NOMO-1 treated with dmso at 0.1 percent for 144 hours (cell line): ENCODE results near the gene CLNK.

Experiments
- DNase-seq: peaks from one replicate; lab custom pipeline; 2025; ENCODE audit not compliant: unreplicated experiment; lab: John Stamatoyannopoulos, UW

CLNK gene

GRCh38 chr4:10460313-10461047 lies 224.1 kb downstream of the CLNK start:
- no peak for DNase-seq

GRCh38 chr4:10459305-10459704 lies 225.3 kb downstream of the CLNK start:
- DNase-seq: no peak

DNA sequence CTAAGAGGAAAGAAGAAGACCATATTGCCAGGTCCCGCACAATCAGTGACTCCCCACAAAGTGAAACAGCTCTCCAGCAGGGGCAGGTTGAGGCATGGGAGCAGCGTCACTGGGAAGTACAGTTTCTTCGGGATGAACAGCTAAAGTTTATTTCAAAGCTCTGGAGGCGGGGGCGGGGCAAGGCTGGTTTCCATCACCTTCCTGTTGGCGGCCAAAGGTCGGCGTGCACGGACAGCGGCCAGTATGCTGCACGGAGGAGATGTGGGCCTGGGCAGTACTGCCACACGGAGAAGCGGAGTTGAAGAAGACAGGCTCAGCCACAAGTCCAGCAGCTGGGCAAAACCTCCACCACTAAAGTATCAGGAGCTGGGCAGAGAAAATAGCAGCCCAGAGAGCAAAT lies 226.4 kb downstream of the CLNK start:
- no peak for DNase-seq

- DNase-seq: no peak
Measured at GRCh38 chr4:10457255-10457801, 227.2 kb downstream of the CLNK start, which contains the start of gene ZNF518B. TSS of gene ZNF518B (minus strand) at chr4:10457426. CDS start at chr4:10446328, 11,098 bp downstream.

DNA sequence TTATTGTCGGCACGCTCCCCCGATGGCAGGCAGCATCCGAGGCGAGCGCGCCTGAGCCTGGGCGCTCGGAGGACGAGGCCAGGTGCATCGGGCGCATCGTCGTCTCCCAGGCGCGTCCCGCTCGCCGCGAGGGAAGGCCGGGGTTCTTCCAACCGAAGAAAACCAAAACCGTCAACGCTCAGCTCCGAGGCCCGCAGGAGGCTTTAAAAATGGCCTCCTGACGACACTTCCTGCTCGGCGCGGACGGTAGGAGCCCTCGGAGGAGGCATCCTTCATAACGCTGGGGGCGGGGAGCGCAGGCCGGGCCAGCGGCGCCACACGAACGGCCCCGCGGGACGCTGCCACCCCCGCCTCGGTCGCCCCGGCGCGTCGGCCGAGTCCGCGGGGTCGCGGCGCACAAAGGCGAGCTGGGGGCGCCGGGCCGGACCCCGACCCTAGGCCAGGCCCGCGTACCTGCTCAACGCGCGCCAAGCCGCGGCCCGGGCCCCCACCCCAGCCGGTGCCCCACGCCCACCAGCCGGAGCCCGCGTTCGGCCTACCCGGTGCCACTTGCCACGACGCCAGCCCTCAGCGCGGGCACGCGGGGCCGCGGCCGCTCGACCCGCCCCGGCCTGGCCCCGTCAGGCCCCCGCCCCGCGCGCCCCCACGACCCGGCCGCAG lies 227.8 kb downstream of the CLNK start:
- no peak for DNase-seq

GRCh38 chr4:10456260-10456594 lies 228.3 kb downstream of the CLNK start:
- no peak for DNase-seq

DNA sequence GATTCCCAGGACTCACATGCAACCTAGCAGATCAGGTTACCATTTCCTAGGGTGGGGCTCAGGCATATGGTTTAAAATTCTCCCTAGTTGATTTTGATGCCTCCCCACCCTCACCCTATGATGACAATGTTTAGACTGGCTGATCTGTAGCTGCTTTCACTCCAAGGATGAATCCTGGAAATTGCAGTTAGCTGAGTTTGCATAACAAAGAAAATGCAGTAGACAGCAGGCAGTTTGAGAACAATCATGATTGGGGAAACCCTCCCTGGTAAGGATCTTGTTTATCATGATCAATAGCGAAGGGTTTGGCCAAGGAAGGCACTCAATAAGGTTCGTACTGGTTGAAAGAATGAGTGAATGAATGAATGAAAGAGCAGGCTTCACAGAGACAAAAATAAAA lies 229.4 kb downstream of the CLNK start:
- DNase-seq: no peak

- DNase-seq: no peak
Measured at GRCh38 chr4:10454726-10455125, 229.8 kb downstream of the CLNK start.

DNA sequence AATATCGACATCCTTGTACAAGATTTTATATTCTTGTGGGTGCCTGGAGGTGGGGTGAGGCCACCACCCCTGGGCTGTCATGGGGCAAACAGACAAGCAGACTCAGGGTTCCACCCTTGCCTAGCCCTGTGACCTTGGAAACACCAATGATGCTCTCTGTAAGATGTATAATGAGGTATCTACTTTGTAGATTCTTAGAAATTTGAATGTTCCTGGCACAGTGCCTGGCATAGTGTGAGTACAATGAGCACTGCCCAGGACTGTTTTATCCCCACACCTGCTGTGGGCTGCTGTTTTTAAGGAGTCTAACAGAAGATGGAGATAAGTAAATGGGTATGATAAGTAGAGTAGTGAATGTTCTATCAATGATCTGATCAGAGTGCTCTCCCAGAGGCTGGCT lies 230.4 kb downstream of the CLNK start:
- DNase-seq: no peak

- no peak for DNase-seq
Measured at GRCh38 chr4:10448991-10449390, 235.6 kb downstream of the CLNK start.

- no peak for DNase-seq
Measured at GRCh38 chr4:10442976-10443375, 241.6 kb downstream of the CLNK start.

- DNase-seq: no peak
Measured at GRCh38 chr4:10441512-10441911, 243.1 kb downstream of the CLNK start.

GRCh38 chr4:10438924-10439323 lies 245.6 kb downstream of the CLNK start:
- no peak for DNase-seq

- no peak for DNase-seq
Measured at GRCh38 chr4:10437735-10438134, 246.8 kb downstream of the CLNK start.
